HuH-7.5 (cell line): ENCODE results near the gene PKN2.
"Not testable (repeated sequence)": the region's sequence is repeated elsewhere in the genome, so short reads cannot be mapped to it uniquely, and the experiment has no call there.

Experiments
- DNase-seq: peaks from one replicate; pipeline ENCODE4 v3.0.0; 2011; ENCODE audit warnings: low spot score

Gene PKN2

DNA sequence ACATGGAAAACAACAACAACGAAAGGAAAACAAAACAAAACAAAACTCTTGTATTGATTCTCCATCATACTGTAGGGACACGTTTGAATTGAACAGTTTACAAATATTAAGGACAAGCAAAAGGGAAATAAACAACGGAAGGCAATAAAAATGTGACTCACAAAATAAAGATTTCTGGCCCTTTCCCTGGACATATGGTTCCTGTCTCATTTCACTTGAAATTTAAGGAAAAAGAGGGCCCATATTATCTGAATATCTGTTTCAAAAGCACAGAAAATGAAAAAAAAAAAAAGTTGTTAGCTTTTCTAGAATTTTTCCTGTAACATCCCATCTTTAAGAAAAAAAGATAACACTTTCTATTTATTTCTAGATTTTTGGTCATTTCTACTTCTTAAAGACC lies 3.6 kb upstream of the PKN2 start:
- DNase-seq, result no peak

DNA sequence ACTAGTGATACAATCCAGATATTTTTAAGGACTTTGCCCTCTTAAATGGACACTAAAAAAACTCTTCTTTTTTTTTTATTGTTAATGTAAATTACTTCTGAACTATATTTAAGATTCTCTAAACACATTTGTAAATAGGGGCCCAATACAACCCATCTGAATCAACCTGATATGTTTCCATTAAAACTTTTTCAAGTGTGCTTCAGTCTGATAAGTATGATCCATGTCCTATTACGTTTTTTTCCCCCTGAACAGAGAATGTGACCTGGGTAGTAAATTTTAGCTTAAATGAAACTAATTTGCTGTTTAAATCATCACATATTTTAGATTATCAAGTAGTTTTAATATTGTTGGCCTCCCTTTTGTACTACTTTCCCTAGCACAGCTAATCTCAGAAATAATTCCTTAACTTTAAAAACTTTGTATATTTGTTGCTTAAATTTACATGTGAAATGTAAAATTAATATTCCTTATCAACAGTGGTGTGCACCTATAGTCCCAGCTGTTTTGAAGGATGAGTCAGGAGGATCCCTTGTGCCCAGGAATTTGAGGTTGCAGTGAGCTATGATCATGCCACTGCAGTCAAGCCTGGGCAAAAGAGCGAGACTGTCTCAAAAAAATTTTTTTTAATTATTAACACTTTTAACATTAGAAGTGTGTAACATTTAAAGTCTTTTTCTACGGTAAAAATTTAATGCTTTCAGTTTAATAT lies 3.0 kb upstream of the PKN2 start:
- no peak for DNase-seq

DNA sequence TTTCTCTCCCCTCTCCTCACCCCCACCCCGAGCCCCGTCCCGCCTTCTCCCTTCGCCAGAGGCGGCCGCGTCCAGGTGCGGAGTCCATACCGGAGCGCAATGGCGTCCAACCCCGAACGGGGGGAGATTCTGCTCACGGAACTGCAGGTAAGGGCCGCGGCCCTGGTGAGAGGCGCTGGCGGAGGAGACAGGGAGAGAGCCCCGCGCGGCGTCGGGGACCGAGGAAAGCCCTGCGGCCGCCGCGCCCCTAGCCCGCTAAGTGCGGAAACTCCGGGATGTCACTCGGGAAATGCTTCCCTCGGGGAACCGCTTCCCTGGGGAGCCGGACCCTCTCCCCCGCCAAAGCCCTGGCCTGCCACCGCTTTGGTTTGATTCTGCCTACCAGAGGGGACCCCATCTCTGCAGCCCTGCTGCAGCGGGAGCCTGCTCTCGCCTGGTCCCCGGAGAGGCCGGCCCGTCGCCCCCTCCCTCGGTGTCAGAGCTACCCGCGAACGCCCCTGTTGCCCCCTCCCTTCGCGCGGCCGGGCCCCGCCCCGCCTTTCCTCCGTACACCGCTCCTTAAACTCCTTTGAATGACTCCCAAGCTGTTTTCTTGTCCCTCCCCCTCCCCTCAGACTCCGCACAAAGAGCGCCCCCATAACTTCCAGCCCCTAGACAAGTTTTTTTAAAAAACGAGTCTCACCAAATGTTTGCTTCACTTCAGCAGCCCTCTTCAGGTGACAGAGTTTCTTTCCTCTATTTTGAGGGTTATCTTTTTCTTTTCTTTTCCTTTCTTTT lies 597 bp downstream of the PKN2 start:
- DNase-seq, result peak; percentile 28

DNA sequence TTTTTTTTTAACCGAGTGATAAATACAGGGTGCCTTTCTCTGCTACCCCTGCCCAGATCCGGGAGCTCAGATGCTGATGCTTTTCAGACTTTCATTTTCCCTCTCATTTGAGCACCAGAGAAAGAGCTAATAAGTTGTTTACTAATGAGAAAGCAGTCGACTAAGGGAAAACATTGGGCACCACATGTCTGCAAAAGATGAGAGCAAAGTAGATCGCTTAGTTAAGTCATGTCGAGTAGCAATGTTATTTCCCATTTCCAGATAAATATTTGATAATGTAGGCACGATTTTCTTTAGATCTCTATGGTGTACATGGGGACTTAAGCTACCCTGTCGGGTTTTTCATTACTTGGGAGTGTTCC lies 1.2 kb downstream of the PKN2 start:
- no peak for DNase-seq

DNA sequence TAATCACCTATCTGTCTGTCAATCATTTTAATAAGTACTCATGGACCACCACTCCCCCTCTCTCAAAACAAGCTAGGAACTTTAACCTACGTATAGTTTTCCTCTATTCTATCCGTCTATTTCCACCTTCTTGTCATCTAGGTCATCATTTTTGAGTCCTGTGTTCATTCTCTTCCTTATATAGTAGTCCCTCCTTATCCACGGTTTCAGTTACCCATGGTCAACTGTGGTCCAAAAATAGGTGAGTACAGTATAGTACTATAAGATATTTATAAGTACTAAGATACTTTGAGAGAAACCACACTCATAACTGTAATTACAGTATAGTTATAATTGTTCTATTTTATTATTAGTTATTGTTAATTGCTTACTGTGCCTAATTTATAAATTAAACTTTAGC lies 7.5 kb downstream of the PKN2 start:
- DNase-seq, result no peak

DNA sequence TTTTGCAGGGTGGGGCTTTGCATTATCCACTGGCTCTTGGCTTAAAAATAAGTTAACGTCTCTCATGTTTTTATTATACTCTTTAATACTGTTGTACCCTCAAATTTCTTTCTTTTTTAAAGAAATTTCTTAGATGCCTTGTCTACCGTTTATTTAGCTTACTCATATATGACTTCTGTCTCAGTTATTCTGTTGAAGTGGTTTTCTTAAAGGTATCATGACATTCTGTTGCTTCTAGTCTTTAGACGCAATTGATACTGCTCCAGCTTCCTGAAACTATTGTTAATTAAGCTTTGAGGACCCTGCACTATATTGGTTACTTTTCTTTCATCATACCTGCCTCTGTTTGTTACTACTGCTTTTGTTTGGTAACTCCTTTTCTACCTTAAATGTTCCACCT lies 11.7 kb downstream of the PKN2 start:
- DNase-seq, result no peak

DNA sequence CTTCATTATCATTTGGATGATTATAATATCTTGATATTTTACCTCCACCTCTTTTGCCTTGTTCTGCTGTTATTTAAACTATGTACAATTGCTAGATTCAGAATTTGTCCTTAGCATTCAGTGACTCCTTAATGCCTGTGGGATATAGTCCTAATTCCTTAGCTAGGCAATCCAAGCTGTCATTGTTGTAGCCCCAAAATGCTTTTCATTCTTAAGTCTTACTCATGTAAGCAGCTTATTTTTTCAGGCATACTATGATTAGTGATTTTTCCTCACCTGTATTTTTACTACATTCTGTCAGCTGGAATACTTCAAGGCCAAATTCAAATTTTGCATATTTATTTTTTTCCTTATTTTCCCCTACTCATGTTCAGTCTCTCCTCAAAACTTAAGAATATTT lies 13.4 kb downstream of the PKN2 start:
- DNase-seq, result no peak

DNA sequence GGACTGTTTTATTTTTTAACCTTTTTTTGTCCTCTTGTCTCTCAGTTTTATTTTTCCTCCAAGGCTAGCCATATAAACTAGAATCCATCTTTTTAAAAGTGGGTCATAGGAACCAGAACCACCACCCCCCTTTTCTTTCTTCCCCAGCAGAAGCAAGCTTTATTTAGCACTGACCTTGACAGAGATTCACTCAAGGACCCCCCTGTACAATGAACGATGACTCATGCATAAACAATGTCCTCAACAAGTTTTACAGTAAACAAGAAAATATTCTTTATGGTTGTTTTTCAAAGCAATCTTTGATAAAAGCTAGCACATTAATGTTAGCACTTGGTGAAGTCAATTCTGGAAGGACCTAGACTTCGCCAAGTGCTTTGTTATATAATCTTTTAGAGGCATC lies 14.1 kb downstream of the PKN2 start:
- DNase-seq, result no peak

DNA sequence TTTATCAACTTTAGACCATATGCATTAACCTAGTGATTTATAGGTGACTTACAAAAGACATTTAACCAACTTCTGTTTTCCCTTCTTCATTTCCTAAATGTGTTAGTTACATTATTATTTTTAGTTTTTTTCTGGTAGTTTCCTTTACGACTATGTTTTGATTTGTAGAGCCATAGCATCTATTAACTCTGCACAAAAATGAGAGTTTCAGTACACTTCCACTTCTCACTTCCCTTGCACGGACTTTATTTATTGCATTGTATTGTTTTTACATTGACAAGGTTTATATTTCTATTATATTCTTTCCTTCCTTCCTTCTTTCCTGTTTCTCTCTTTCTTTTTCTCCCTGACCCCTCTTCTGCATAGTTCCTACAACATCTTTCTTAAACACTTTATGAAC lies 14.7 kb downstream of the PKN2 start:
- no peak for DNase-seq

DNA sequence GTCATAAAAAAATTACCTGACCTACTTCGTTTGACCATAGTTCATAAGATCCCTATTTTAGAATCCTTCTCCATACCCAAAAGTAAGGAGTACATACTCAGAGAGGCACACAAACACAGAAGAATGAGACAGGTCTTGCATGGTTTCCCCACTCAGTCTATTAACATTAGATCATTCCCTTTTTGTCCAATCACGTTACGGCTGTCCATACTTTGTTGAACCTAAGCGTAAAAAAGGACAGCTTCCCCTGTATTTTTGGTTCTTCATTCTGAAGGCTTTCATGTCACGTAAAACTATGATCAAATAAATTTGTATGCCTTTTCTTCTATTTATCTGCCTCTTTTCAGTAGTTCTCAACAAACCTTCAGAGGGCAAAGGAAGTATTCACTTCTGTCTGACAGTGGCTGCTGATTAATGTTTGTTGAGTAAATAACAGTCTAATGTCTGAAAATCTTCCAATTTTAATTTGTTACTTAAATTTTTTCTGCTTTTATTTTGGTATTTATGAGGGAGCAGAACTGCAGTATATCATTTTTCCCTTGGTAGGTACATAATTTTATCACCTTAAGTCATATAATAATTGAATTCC lies 16.4 kb downstream of the PKN2 start:
- DNase-seq, result no peak

DNA sequence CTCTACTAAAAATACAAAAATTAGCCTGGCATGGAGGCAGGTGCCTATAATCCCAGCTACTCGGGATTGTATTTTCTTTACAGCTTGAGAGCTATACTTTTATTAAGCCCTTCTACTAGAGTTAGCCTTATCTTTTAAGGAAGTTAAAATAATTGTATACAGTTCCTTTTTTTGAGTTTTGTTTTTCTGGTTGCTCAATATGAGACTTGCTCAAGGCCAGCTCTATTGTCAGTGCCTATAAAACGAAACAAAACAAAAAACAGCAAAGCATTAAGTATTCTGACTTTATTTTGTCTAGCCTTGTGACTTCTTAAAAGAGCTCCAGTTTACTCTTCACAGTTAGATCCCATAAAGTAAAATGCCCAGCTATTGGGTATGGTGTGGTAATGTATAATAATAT lies 17.2 kb downstream of the PKN2 start:
- no peak for DNase-seq

DNA sequence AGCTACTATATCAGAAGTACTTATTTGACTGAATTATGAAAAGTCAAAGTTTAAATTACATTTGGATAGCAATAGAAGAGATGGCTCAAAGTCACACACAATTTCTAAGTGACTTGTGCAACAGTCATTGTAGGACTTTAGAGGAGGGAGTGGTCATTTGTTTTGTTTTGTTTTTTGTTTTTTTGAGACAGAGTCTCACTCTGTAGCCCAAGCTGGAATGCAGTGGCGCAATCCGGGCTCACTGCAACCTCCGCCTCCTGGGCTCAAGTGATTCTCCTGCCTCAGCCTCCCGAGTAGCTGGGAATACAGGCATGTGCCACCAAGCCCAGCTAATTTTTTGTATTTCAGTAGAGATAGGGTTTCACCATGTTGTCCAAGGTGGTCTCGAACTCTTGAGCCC lies 17.7 kb downstream of the PKN2 start:
- DNase-seq, result not testable (repeated sequence)

DNA sequence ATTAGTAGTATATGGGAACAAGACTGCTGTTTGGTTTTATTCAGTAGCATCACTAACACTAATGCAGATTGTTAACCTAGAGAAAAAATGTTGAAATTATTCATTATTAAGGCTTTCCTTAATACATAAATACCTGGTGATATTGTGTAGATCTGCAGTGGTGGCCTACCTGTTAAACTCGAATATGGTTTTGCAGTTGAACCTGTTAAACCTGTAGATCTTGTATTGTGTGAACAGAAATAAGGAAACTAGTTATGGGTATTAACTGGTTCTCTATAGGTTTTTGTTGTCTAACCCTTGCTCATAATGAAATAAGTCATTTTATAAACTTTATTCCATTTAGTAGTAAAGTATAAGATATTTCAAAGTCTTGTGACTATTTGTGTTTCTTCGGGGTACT lies 23.9 kb downstream of the PKN2 start:
- DNase-seq, result no peak

DNA sequence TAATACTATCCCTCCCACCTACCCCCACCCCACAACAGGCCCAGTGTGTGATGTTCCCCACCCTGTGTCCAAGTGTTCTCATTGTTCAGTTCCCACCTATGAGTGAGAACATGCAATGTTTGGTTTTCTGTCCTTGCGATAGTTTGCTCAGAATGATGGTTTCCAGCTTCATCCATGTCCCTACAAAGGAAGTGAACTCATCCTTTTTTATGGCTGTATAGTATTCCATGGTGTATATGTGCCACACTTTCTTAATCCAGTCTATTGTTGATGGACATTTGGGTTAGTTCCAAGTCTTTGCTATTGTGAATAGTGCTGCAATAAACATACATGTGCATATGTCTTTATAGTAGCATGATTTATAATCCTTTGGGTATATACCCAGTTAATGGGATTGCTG lies 28.8 kb downstream of the PKN2 start:
- DNase-seq, result not testable (repeated sequence)

DNA sequence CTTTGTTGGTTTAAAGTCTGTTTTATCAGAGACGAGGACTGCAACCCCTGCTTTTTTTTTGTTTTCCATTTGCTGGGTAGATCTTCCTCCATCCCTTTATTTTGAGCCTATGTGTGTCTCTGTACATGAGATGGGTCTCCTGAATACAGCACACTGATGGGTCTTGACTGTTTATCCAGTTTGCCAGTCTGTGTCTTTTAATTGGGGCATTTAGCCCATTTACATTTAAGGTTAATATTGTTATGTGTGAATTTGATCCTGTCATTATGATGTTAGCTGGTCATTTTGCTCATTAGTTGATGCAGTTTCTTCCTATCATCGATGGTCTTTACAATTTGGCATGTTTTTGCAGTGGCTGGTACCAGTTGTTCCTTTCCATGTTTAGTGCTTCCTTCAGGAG lies 32.5 kb downstream of the PKN2 start:
- DNase-seq, result not testable (repeated sequence)

DNA sequence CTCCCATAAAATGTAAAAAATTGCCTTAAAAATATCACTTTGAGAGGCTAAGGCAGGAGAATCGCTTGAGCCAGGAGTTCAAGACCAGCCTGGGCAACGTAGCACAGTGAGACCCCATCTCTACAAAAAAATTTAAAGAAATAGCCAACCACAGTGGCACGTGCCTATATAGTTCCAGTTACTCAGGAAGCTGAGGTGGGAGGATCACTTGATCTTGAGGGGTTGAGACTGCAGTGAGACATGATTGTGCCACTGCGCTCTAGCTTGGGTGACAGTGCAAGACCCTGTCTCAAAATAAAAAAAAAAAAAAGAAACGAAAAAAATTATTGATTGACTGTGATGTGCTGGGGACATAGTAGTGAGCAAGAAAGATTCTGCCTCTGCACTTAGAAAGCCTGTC lies 38.4 kb downstream of the PKN2 start:
- DNase-seq, result no peak

DNA sequence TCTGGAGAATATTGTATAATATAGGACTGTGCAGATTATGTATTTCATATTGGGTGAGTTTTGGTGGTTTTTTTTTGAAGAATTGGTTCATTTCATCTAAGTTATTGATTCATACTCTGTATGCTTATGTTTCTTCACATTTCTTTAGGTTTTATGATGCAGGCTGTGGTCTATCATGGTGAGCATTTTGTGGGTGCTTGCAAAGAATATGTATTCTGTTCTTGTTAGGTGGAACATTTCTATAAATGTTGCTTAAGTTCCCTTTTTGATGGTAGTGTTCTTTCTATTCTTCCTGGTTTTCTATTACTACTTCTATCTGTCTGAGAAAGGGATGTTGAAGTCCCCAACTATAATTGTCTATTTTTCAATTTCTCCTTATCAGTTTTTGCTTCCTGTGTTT lies 42.6 kb downstream of the PKN2 start:
- no peak for DNase-seq

DNA sequence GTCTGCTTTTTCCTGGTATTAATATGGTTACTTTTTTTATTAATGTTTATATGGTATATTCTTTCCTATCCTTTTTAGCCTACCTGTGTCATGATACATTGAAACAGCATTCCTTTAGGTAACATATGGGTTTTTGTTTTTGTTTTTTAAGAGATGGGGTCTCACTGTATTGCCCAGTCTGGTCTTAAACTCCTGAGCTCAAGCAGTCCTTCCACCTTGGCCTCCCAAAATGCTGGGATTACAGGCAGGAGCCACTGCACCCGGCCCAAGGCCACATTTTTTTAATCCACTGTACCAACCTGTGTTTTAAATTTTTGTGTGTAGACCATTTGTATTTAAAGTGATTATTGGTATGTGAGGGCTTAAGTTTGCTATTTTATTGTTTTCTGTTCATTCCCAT lies 43.1 kb downstream of the PKN2 start:
- no peak for DNase-seq

DNA sequence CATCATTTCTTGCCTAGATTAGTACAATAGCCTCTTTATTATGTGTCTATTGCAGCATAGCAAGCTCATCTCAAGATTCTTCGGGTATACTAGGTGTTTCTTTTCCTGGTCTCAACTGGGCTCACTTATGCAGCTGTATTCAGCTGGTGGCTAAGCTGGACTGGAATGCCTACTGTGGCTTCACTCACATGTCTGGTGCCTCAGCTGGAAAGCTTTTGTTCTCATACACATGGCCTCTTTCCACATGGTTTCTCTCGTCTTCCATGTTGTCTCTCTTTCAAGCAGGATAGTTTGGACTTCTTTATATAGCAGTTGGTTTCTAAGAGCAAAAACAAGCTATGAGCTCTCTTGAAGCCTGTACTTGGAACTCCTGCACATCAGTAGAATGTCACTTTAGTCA lies 45.2 kb downstream of the PKN2 start:
- DNase-seq, result no peak

DNA sequence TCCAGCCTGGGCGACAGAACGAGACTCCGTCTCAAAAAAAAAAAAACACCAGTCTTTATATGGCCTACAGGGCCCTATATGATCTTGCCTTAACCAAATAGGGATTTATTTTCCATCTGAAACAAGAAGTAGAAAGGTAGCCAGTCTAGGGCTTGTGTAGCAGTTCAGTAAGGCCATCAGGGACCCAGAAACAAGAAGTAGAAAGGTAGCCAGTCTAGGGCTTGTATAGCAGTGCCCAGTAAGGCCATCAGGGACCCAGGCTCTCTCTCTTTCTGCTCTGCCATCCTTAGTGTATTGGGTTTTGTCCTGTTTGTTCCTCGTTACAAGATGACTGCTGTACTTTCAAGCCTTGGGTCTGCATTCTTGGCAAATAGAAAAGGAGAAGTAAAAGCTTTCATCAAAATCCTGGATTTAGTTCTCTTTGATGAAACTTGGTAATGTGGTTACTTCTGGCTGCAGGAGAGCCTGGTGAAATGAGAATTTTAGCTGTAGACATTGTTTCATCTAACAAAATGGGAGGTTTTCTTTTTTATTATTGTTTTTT lies 46.1 kb downstream of the PKN2 start:
- no peak for DNase-seq

DNA sequence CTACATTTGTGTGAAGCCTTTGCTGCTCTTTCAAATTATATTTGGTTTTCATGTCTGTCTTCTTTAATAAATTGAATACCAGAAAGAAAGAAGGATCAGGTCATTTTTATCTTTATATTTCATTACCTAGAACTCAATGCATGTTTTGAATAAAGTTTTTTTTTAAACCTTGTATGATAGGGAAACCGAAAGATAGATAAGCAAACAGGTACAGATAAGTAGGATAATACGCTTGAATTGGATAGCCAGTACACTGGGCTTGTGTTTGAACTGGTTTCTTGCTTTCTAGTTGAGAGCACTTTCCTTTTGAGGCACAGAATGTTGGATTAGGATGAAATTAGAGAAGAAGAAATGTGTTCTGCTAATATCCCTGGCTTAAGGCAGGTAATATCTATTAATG lies 46.9 kb downstream of the PKN2 start:
- DNase-seq, result no peak

DNA sequence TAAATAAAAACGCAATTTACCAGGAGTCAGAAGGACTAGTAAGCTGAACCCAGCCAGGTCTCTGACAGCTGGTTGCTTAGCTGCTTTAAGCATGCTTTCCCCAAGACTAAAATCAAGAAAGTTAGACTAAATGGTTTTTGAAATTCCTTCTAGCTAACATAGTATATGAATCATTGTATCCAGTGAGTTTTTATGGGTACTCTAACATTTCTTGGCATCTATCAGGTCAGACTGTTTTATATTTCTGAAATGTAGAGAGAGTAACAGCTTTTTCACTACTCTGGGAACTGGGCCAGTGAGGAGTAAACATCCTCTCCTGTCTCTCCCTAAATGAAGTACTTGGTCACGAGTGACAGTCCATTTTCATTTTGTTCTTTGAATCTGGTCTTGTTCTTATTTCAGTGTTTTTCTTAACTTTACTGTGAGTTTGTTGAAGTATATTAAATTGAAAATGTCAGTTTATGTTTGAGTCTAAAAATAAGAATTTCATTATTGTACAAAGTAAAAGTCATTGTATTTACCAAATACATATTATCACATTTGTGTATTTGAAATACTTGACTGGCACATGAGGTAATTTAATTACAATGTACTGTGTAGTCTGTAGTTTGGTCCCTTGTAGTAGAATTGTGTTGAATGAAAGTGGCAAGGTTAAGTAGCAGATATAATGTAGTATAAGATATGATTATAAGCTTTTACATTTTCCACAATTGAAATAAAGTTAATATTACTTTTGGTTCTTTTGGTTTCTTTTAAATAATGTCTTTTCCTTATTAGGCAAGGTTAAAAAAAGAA lies 47.6 kb downstream of the PKN2 start:
- no peak for DNase-seq

DNA sequence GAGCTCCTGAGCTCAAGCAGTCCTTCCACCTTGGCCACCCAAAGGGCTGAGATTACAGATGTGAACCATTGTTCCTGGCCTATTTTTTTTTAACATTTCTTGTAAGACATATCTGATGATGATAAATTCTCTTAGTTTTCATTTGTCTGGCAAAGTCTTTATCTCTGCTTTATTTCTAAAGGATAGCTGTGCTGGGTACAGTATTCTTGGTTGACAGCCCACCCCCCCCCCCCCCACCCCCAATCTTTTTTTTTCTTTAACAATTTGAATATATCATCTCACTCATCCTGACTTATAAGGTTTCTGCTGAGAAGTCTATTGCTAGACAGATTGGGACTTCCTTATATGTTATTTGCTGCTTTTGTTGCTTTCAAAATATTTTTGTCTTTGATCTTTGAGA lies 51.3 kb downstream of the PKN2 start:
- DNase-seq, result no peak
